ENCODE data around the gene CAPN1. TPM values are rescaled to one million over a fixed set of nuclear protein-coding genes. Genes with fewer than 3 reads are reported as not detected.

Gene CAPN1
- total RNA-seq, 1 experiment from 2014 or later: 111 TPM

DNA sequence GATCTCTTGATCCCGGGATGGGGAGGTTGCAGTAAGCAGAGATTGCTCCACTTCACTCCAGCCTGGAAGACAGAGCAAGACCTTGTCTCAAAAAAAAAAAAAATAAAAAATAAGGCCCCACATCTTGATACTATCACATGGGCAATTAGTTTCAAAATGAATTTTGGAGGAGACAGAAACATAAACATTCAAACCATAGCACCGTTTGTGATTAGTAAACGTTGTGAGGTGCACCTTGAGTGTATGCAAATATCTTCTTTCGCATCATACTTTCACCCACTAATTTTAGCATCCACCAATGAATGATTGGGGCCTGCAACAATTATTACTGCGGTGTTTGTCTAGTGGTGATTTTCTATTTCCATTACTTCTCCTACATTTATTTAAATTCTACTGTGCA lies 22.7 kb upstream of the CAPN1 start:
- Mint-ChIP-seq H3K9me3 (ENCODE audit: unreplicated experiment) (no peaks in the 10 kb centered on the region), H3K4me3 (ENCODE audit: unreplicated experiment) (no peak overlapping the region), H3K36me3 (ENCODE audit: insufficient read depth, unreplicated experiment) (no peaks in the 10 kb centered on the region), H3K27ac (ENCODE audit: low read depth, unreplicated experiment) (no peak overlapping the region), H3K27me3 (ENCODE audit: insufficient read depth, unreplicated experiment) (no peaks in the 10 kb centered on the region), H3K4me1 (ENCODE audit: insufficient read depth, unreplicated experiment) (no peaks in the 10 kb centered on the region)
- POLR2A ChIA-PET: no interaction called here
- no peak for DNase-seq (ENCODE audit: unreplicated experiment)
- CTCF ChIA-PET: no interaction called here
- TF ChIP-seq, protein P1, sequence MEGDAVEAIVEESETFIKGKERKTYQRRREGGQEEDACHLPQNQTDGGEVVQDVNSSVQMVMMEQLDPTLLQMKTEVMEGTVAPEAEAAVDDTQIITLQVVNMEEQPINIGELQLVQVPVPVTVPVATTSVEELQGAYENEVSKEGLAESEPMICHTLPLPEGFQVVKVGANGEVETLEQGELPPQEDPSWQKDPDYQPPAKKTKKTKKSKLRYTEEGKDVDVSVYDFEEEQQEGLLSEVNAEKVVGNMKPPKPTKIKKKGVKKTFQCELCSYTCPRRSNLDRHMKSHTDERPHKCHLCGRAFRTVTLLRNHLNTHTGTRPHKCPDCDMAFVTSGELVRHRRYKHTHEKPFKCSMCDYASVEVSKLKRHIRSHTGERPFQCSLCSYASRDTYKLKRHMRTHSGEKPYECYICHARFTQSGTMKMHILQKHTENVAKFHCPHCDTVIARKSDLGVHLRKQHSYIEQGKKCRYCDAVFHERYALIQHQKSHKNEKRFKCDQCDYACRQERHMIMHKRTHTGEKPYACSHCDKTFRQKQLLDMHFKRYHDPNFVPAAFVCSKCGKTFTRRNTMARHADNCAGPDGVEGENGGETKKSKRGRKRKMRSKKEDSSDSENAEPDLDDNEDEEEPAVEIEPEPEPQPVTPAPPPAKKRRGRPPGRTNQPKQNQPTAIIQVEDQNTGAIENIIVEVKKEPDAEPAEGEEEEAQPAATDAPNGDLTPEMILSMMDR (IDR thresholded peaks at IDR 0.05; ENCODE audit: unreplicated experiment): no peak
- BruUV-seq (replicated peaks): no TSS peak
- intact Hi-C loops (cut with micrococcal nuclease): no loop called here

DNA sequence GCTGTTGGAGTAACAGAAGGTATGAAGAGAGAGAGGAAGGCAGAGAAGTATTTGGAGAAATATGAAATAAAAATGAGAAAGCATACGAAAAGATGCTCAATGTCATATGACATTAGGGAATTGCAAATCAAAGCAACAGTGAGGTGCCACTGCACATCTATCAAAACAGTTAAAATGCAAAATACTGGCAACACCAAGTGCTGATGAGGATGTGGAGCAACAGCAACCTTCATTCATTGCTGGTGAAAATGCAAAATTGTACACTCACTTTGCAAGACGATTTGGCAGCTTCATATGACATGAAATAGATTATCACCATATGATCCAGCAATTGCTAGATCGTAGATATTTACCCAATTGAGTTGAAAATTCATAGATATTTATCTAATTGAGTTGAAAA lies 21.1 kb upstream of the CAPN1 start:
- intact Hi-C loops (cut with micrococcal nuclease): no loop called here
- H3K4me3 Mint-ChIP-seq (ENCODE audit: unreplicated experiment): no peak overlapping the region
- no peaks in the 10 kb centered on the region for H3K27me3 Mint-ChIP-seq (ENCODE audit: insufficient read depth, unreplicated experiment)
- no peak for DNase-seq (ENCODE audit: unreplicated experiment)
- H3K36me3 Mint-ChIP-seq (ENCODE audit: insufficient read depth, unreplicated experiment): no peaks in the 10 kb centered on the region
- CTCF ChIA-PET: interaction anchor here (1.2 kb wide), 1 partner anchor 19 kb away, joined by 3 read pairs; no protein-coding TSS in a partner anchor
- no peaks in the 10 kb centered on the region for H3K9me3 Mint-ChIP-seq (ENCODE audit: unreplicated experiment)
- TF ChIP-seq, protein P1 (IDR thresholded peaks at IDR 0.05; ENCODE audit: unreplicated experiment): no peak
- no TSS peak for BruUV-seq (replicated peaks)
- no peaks in the 10 kb centered on the region for H3K4me1 Mint-ChIP-seq (ENCODE audit: insufficient read depth, unreplicated experiment)
- POLR2A ChIA-PET: interaction anchor here (1.3 kb wide), 1 partner anchor 37 kb away, joined by 3 read pairs; no protein-coding TSS in a partner anchor
- H3K27ac Mint-ChIP-seq (ENCODE audit: low read depth, unreplicated experiment): no peak overlapping the region

DNA sequence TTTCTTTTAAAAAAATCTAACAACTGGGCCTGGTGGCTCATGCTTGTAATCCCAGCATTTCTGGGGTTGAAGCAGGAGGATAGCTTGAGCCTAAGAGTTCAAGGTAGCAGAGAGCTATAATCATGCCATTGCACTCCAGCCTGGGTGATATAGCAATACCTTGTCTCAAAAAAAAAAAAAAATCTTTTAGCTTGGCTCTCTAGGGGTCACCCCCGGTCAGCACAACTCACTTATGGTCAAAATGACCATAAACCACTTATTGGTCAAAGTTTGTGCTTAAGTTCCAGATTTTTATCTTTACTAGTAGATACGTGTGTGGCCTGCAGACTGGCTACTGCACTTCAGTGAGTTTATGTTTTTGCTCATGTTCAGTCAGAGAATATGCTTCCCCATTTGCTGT lies 18.0 kb upstream of the CAPN1 start:
- ChIA-PET POLR2A (interaction anchor here (0.9 to 1.3 kb wide), 2 partner anchors 12 to 16 kb away, joined by 3 read pairs; no protein-coding TSS in a partner anchor), CTCF (no interaction called here)
- intact Hi-C loops (cut with micrococcal nuclease): no loop called here
- no TSS peak for BruUV-seq (replicated peaks)
- Mint-ChIP-seq H3K4me1 (ENCODE audit: insufficient read depth, unreplicated experiment) (no peaks in the 10 kb centered on the region), H3K27ac (ENCODE audit: low read depth, unreplicated experiment) (no peak overlapping the region), H3K27me3 (ENCODE audit: insufficient read depth, unreplicated experiment) (no peaks in the 10 kb centered on the region), H3K9me3 (ENCODE audit: unreplicated experiment) (no peaks in the 10 kb centered on the region), H3K36me3 (ENCODE audit: insufficient read depth, unreplicated experiment) (no peaks in the 10 kb centered on the region), H3K4me3 (ENCODE audit: unreplicated experiment) (no peak overlapping the region)
- DNase-seq (ENCODE audit: unreplicated experiment): no peak
- TF ChIP-seq, protein P1 (IDR thresholded peaks at IDR 0.05; ENCODE audit: unreplicated experiment): no peak

DNA sequence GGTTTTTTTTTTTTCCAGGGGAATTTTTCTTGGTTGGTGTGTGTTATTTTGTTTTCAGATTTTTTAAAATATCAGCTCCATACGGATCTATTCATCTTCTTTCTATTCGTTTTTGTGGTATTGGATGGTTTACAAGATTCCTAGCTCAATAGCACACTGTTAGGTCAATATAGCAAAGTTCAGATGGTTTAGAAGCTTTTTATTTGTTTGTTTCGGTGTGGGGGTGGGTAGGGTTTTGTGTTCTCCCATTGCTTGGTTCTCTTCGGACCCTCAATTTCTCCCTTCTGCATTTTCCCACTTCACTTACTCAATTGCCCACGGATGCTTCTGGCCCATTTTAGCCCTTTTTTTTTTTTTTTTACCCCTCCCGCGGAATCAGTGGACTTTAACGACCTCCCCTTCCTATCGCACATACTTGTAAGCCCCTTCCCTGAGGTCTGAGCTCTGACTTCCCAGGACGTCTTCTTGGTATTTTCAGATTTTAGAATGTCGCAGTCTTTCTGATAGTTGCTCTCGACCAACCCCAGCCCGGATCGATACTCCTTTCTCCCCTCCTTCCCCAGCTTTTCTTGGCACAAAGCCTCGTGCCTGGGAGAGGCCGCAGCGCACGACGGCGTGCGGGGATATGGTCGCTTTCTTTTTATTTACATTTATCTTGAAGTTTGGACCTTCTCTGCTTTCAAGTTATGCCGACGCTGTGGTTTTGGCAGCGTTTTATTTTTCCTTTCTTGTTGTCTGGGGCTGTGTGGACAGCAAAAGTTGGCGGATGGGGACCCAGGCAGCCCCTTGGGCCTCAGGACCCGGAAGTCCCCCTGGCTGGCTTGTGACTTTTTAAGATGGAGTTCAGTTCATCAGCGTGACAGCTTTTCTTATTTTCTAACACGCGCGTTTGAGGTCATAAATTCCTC lies 16.1 kb upstream of the CAPN1 start:
- Mint-ChIP-seq H3K36me3 (ENCODE audit: insufficient read depth, unreplicated experiment) (no peaks in the 10 kb centered on the region), H3K27me3 (ENCODE audit: insufficient read depth, unreplicated experiment) (no peaks in the 10 kb centered on the region), H3K27ac (ENCODE audit: low read depth, unreplicated experiment) (no peak overlapping the region), H3K4me1 (ENCODE audit: insufficient read depth, unreplicated experiment) (no peaks in the 10 kb centered on the region), H3K4me3 (ENCODE audit: unreplicated experiment) (no peak overlapping the region), H3K9me3 (ENCODE audit: unreplicated experiment) (no peaks in the 10 kb centered on the region)
- no TSS peak for BruUV-seq (replicated peaks)
- TF ChIP-seq, protein P1 (IDR thresholded peaks at IDR 0.05; ENCODE audit: unreplicated experiment): no peak
- intact Hi-C loops (cut with micrococcal nuclease): no loop called here
- ChIA-PET CTCF (interaction anchor here (0.7 kb wide), 1 partner anchor 22 kb away, joined by 6 read pairs; no protein-coding TSS in a partner anchor), POLR2A (interaction anchor here (0.7 to 1.7 kb wide), 2 partner anchors 26 to 30 kb away, joined by 3 to 5 read pairs; no protein-coding TSS in a partner anchor)
- no peak for DNase-seq (ENCODE audit: unreplicated experiment)

Measured in MCF 10A (cell line).